GM12875 (cell line): ENCODE data around the gene CACNA1G.

Experiments used
- H3K4me3 ChIP-seq: one replicate; pipeline ENCODE4 v1.5.1; 2011; ENCODE audit warnings: low read depth, low read length, control low read depth
- CTCF ChIP-seq: IDR thresholded peaks from 2 replicates; pipeline ENCODE4 v1.5.1; 2011; ENCODE audit warnings: low read depth, mild to moderate bottlenecking, control low read depth, inconsistent platforms, low read length, moderate library complexity, borderline replicate concordance; ENCODE audit not compliant: insufficient read depth

Gene CACNA1G

GRCh38 chr17:50537721-50538548 is 22.6 kb upstream of the CACNA1G start:
- no peak for TF ChIP-seq CTCF
- no peak overlapping the region for H3K4me3 ChIP-seq

- no peak for TF ChIP-seq CTCF
- H3K4me3 ChIP-seq = no peak overlapping the region
These were observed 21.7 kb upstream of the CACNA1G start for GRCh38 chr17:50538549-50539410.

- TF ChIP-seq CTCF = no peak
- no peak overlapping the region for H3K4me3 ChIP-seq
These were observed 20.6 kb upstream of the CACNA1G start for GRCh38 chr17:50539762-50540559.

GRCh38 chr17:50540560-50541401 is 19.7 kb upstream of the CACNA1G start:
- H3K4me3 ChIP-seq = no peak overlapping the region

GRCh38 chr17:50541402-50541715 is 19.2 kb upstream of the CACNA1G start:
- TF ChIP-seq CTCF = no peak
- H3K4me3 ChIP-seq = peak overlapping the region; percentile 8

More at GRCh38 chr17:50540560-50541401, 19.7 kb upstream of the CACNA1G start:
- no peak for TF ChIP-seq CTCF
